GM21381 (cell line): ENCODE measurements around the gene RIMBP3B.
A peak's percentile ranks its signal among the peaks of the same experiment; 100 is the strongest.
"Not testable (repeated sequence)": the region's sequence is repeated elsewhere in the genome, so short reads cannot be mapped to it uniquely, and the experiment has no call there.

Experiments used
- ATAC-seq: cut with Tn5 transposase; IDR thresholded peaks from one replicate; pipeline ENCODE4 v1.9.1; 2021; ENCODE audit warnings: mild to moderate bottlenecking, moderate library complexity; ENCODE audit not compliant: unreplicated experiment

Gene RIMBP3B

DNA sequence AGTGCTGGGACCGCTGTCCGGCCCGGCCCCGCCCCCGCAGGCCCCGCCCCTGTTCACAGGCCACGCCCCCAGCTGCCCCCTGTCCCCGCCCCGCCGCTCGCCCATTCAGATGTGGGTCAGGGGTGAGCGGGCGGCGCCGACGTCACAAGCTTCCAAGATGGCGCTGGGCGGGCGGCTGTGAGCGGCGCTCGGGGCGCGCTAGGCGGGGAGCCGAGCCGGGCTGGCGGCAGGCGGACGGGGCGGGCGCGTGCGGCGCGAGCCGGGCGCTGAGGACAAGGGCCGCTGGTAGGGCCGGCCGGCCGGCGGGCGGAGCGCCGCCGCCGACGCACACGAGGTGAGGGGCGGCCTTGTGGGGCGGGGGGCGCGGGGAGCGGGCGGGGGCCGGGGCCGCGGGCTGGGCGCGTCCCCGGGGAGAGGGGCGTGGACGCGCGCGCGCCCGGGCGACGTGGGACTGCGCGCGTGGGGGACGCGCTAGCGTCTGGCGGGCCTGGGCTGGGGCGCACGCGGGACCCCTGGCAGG is 33.7 kb downstream of the RIMBP3B start, which contains the start of gene HIC2:
Gene HIC2 (plus strand): TSS at position 145 of the 520 bp plus-strand sequence. CDS start 25,461 bp downstream, outside the sequence.
- ATAC-seq = peak; percentile 79

DNA sequence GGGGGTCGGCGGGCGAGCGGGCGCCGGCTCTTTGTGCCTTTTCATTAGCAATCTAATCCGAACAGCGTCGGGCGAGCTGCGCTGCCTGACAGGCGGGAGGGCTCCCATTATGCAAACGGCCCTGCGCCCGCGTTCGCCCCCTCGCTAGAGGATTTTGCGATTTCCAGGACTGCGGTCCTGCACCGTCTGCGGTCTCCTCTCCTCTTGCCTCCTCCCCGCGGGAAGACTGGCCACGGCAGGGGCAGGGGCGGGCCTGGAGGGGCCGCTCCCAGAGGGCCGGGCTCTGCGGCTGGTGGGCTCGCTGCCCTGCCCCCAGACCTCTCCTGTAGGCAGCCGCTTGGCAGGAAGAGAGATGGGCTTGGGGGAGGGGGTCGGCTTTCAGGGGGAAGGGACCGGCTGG is 34.3 kb downstream of the RIMBP3B start:
- ATAC-seq = peak; percentile 23

- ATAC-seq = not testable (repeated sequence)
Measured at GRCh38 chr22:21418974-21419638, 35.6 kb downstream of the RIMBP3B start.

GRCh38 chr22:21420180-21420763 is 36.7 kb downstream of the RIMBP3B start:
- not testable (repeated sequence) for ATAC-seq

DNA sequence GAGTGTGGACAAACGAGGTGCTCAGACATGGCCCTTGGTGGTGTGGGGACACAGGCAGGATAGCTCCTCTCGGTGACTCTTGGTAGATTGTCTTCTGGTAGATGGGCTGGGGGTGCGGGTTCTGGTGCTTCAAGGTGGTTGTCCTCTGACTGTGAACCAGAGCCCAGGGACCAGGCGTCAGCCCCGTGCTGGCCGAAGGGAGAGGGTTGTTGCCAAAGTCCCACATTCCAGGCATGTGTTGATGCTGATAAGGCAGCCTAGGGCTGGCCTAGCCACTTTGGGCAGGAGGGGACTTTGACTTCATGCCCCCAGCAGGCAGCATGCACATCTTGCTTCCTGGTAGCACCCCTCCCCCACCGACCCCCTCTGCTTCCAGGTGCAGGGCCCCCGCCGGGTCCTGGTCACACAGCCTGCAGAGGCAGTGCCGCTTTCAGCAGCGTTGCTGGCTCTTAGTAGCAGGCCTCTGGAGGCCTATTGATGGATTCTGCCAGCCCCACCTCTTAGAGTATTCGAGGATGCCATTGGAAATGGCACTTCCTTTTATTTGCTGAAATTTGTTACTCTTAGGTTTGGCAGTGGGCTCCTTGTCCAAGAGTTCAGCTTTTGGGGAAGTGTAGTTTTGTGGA is 40.6 kb downstream of the RIMBP3B start:
- ATAC-seq = not testable (repeated sequence)

DNA sequence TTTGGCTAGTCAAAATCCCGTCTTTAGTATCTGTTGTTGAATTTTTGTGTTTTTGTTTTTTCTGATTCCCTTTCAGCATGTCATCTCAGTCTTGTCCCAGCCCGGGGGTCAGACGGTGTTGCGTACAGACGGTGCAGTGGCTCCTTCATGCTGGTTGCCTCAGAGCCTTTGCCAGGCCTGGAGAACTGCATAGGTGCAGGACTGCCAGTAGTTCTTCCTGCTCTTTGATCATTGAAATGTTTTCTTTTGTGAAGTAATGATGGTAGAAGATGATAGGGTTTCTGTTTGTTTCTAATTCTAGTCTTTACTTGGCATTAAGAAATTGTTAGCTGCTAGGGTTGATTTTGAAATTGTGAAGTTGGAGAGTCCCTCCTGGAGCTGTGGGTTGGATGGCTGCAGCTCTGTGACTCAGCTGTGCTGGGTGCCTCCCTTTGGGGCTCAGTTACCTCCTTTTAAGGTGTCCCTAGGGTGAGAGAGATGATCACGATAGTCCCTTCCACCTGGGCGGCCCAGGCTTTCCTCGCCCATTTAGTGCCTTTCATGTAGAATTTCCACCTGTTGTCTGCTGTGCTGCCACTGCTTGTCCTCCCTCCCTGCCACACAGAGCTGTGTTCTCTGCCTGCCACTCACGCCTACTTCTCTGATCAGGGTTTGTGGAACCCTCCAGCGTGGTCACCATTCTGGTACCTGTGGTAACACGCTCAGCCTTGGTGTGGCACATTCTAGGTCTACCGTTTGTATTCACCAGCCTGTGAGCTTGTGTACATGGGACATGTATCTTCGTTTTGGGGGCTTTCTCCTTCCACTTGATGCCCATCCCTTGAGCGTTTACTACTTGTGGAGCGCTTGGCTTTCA is 51.1 kb downstream of the RIMBP3B start:
- ATAC-seq = not testable (repeated sequence)

DNA sequence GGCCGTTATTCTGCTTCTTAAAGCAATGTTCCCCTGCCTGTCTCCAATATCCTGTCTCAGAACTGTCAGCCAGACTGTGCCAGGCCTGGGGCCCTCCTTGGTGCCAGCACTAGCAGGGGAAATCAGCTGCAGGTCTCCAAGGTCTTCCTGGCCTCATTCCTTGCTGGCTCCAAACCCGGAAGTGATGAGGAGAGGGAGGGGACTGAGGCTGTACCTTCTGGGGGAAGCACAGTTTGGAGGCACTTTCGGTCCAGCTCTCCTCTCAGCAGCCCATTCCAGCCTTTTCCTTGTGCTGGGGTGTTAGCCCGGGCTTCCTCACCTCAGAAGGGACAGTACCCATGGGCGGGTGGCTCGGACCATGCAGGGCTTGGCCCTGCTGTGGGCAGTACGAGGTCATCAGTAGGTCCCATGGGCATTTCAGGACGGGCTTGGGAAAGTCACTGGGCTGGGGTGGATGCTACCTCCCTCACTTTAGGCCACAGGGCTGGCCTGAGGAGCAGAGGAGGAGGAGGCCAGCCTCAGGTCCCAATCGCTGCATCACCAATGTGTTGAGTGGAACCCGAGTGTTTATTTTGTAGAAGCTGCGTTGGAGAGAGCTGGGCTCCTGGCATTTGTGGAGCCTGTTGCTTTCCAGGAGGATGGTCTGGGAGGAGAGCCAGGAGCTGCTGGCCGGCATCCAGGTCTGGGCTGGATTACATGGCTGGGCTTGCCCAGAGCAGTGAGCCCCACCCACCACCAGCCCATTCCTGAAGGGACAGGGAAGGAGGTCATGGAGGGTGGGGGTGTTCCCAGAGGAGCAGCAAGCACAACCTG is 52.7 kb downstream of the RIMBP3B start:
- ATAC-seq = not testable (repeated sequence)

DNA sequence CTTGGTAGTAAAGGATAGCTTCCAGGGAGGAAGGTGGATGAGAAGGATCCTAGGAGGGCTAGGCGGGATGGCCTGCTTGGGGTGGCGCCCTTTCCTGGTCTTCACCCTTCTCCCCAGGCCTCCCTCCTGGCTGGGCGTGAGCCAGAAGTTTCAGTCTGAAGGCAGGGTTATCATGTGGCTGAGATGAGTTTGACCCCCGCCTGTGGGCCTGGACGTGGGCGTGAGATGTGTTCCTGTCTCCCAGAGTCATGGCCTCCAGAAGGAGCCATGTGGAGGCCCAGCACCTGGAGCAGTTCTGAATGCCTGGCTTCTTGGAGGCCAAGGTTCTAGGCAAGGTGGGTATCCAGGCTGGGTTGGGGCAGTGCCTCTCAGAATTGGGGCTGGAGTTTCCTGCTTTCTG is 54.5 kb downstream of the RIMBP3B start:
- ATAC-seq = not testable (repeated sequence)
